Mononuclear cell (primary cell): ENCODE results near the gene VAMP3. TPM values are rescaled to one million over a fixed set of nuclear protein-coding genes. Genes with fewer than 3 reads are reported as not detected.
"Not testable (repeated sequence)": the region's sequence is repeated elsewhere in the genome, so short reads cannot be mapped to it uniquely, and the experiment has no call there.

Experiments
- H3K27me3 ChIP-seq: 2 replicates; pipeline ENCODE4 v1.6.0; 2011; ENCODE audit warnings: low read length, control low read depth; ENCODE audit not compliant: insufficient read depth
- H3K4me1 ChIP-seq: 2 replicates; pipeline ENCODE4 v1.5.1; 2011; ENCODE audit warnings: mild to moderate bottlenecking, low read length, control low read depth; ENCODE audit not compliant: insufficient read depth
- H3K4me3 ChIP-seq: 2 replicates; pipeline ENCODE4 v1.5.1; 2011; ENCODE audit warnings: mild to moderate bottlenecking, low read length, moderate library complexity
- H3K9me3 ChIP-seq: 2 replicates; pipeline ENCODE4 v1.5.1; 2011; ENCODE audit warnings: low read depth, mild to moderate bottlenecking, control low read depth, low read length
- total RNA-seq: library from RNA; depleted of rRNA; stranded (reverse); fragments of >200 nt; gene quantifications from one replicate; pipeline ENCODE4 v1.2.3, GENCODE V29; 2012

VAMP3 gene
- total RNA-seq, 1 donor, result 105 TPM

DNA sequence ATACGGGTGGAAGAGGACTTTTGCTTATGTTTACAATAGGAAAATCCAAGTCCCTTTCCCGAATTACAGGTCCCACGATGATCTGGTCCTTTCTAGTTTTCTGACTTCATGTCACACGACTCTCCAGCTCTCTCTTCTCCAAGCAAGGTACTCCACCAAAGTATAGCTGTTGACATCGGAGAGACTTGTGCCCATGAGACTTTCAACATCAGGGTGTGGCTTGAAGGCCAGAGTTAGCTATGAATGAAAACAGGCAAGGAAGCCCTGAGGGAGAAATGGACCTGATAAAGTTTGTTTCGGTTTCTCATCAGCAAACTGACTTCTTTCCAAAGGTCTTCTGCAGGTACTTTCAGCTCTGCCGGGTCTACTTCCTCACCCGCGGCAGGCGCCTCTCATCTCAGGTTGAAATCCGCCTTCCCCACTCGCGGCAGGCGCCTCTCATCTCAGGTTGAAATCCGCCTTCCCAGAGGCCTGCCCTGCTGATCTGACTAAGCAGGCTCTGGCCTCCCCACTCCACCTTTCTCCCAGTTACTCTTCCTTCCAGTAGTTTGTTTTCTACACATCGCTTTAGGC, 10.9 kb downstream of the VAMP3 start:
- no peaks in the 10 kb centered on the region for H3K27me3 ChIP-seq
- H3K9me3 ChIP-seq, result no peaks in the 10 kb centered on the region
- H3K4me3 ChIP-seq, result no peak overlapping the region
- H3K4me1 ChIP-seq, result peaks cover 43% of the 10 kb centered on the region

GRCh38 chr1:7783178-7783711, 12.1 kb downstream of the VAMP3 start:
- Histone ChIP-seq H3K4me3 (peak overlapping the region; percentile 35), H3K9me3 (no peaks in the 10 kb centered on the region), H3K4me1 (peaks cover 43% of the 10 kb centered on the region), H3K27me3 (no peaks in the 10 kb centered on the region)

DNA sequence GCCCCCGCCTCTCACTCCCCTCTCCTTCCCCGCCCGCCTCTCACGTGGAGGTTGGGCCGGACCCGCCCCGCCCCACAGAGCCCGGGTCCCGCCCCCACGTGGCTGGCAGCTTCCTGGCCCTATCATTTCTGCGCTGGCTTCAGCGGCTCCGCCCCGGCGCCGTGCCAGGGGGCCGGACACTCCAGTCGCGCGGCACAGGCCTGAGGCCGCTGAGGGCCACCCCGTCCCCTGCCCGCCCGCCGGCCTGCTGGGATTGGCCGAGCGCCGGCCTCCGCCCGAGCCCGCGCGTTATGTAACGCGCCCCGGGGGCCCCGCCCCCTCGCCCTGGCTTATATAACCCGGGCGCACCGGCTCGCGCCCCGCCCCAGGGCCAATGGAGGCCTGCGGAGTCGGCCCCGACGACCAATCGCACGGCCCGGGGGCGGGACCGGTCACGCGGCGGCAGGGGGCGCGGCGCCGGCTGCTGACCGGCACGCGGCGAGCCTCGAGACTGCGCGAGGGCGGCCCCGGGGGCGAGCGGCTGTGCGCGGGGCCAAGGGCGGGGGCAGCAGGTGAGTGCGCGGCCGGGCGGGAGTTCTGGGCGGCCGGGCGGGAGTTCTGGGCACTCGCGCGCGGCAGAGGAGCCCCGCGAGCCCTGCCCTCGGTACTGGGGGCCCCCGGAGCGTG, 12.9 kb downstream of the VAMP3 start, which contains the start of gene PER3:
PER3 (plus strand) TSS at position 466 of the 666 bp plus-strand sequence. CDS start 587 bp downstream, outside the sequence.
- peak within 1 kb of the TSS; percentile 39 for H3K4me3 ChIP-seq
- peaks cover 43% of the 10 kb centered on the region for H3K4me1 ChIP-seq
- no peaks in the 10 kb centered on the region for H3K27me3 ChIP-seq
- no peaks in the 10 kb centered on the region for H3K9me3 ChIP-seq

- H3K4me1 ChIP-seq, result peaks cover 43% of the 10 kb centered on the region
- H3K9me3 ChIP-seq, result no peaks in the 10 kb centered on the region
- H3K4me3 ChIP-seq, result no peak overlapping the region
- no peaks in the 10 kb centered on the region for H3K27me3 ChIP-seq
Measured at GRCh38 chr1:7784492-7785071, 13.5 kb downstream of the VAMP3 start.

GRCh38 chr1:7785108-7785507, 14.0 kb downstream of the VAMP3 start:
- Histone ChIP-seq H3K4me1 (peaks cover 43% of the 10 kb centered on the region), H3K4me3 (no peak overlapping the region), H3K9me3 (peaks cover under 1% of the 10 kb centered on the region), H3K27me3 (no peaks in the 10 kb centered on the region)

GRCh38 chr1:7786795-7787194, 15.7 kb downstream of the VAMP3 start:
- H3K9me3 ChIP-seq, result peaks cover 14% of the 10 kb centered on the region
- no peak overlapping the region for H3K4me3 ChIP-seq
- no peaks in the 10 kb centered on the region for H3K27me3 ChIP-seq
- H3K4me1 ChIP-seq, result peaks cover 26% of the 10 kb centered on the region

- H3K4me1 ChIP-seq, result peaks cover 5% of the 10 kb centered on the region
- peaks cover 14% of the 10 kb centered on the region for H3K9me3 ChIP-seq
- no peaks in the 10 kb centered on the region for H3K27me3 ChIP-seq
- no peak overlapping the region for H3K4me3 ChIP-seq
Measured at GRCh38 chr1:7789828-7790227, 18.7 kb downstream of the VAMP3 start.

DNA sequence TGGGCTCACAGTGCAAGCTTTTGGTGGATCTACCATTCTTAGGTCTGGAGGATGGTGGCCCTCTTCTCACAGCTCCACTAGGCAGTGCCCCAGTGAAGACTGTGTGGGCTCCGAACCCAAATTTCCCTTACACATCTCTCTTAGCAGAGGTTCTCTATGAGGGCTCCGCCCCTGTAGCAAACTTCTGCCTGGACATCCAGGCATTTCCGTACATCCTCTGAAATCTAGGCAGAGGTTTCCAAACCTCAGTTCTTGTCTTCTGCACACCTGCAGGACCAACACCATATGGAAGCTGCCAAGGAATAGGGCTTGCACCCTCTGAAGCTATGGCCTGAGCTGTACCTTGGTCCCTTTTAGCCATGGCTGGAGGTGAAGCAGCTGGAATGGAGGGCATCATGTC, 19.9 kb downstream of the VAMP3 start:
- H3K9me3 ChIP-seq, result peaks cover 14% of the 10 kb centered on the region
- not testable (repeated sequence) for H3K27me3 ChIP-seq, H3K4me1 ChIP-seq, H3K4me3 ChIP-seq

DNA sequence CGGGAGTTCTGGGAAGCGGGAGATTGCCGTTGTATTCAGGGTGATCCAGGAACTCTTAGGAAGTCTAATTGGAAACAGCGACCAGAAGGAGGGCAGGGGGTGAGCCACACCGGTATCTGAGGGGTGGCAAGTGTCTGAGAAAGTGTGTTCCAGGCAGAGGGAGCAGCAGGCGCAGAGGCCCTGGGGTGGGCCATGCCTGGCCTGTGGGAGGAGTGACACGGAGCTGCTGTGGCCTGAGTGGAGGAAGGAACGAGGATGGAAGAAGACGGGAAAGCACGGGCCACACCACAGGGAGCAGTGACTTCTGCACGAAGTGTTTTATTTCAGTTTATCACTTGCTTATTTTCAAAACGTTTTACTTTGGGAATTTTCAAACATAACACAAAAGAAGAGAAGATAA, 24.3 kb downstream of the VAMP3 start:
- Histone ChIP-seq H3K4me1 (no peaks in the 10 kb centered on the region), H3K27me3 (no peaks in the 10 kb centered on the region), H3K9me3 (peaks cover 11% of the 10 kb centered on the region), H3K4me3 (no peak overlapping the region)

DNA sequence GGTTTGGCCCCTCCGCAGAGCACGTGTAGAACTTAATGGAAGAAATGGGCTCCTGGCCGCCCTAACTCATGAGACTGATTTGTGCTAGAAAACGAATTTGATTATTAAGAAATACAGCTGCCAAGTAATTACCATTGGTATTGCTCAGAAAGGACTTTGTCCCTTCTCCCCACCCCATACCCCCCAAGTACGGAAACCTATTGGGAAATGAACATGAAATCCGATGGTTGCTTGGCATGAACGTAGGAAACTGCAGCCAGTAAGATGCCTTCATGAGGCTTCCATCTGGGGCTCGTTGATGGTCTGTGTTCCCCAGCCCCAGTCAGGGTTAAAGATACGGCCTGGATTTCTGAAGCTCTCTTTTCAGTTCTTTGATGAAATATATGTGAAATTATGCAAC, 34.4 kb downstream of the VAMP3 start:
- H3K4me3 ChIP-seq, result no peak overlapping the region
- H3K4me1 ChIP-seq, result no peaks in the 10 kb centered on the region
- no peaks in the 10 kb centered on the region for H3K27me3 ChIP-seq
- H3K9me3 ChIP-seq, result no peaks in the 10 kb centered on the region

DNA sequence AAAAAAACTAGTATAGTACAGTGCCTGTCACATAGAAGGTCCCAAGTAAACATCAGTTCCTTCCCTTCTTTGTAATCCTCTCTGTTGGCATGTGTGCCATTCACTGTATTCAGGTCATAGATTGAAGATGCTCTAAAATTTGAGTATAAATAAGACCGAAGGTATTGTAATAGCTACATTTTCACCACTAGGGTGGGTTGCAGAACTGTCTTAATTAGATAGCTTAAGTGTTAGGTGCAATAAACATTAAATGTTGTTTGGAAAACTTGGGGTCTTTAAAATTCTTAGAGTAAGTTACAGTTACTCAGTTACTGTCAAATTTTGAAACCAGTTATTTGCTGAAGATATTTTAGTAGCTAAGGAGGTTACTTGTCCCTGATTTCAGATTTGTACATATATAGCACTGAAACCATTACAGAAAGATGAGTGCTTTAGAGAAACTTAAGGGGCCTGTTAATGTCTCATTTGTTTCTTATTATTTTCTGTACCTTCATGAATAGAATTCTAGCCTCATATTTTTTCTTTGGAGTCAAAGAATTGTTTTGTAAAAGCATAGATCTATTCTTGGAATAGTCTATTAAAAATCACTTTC, 37.3 kb downstream of the VAMP3 start:
- Histone ChIP-seq H3K9me3 (peaks cover 4% of the 10 kb centered on the region), H3K4me3 (no peak overlapping the region), H3K27me3 (no peaks in the 10 kb centered on the region), H3K4me1 (no peaks in the 10 kb centered on the region)

- Histone ChIP-seq H3K4me1 (no peaks in the 10 kb centered on the region), H3K27me3 (no peaks in the 10 kb centered on the region), H3K9me3 (peaks cover 16% of the 10 kb centered on the region), H3K4me3 (no peak overlapping the region)
Measured at GRCh38 chr1:7809742-7810141, 38.6 kb downstream of the VAMP3 start.

DNA sequence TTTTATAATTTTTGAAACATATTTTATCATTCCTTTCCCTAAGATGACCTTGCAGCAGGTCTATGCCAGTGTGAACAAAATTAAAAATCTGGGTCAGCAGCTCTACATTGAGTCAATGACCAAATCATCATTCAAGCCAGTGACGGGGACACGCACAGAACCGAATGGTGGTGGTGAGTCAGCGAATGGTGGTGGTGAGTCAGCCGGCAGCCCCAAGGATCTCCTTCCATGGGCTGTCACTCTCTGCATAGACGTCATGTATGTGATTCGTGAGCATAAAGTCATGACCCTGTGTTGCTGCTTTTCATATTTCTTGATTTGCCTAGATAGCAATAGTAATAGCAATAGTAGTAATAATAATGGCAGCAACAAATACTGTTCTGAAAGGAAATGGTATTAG, 39.3 kb downstream of the VAMP3 start:
- no peaks in the 10 kb centered on the region for H3K4me1 ChIP-seq

DNA sequence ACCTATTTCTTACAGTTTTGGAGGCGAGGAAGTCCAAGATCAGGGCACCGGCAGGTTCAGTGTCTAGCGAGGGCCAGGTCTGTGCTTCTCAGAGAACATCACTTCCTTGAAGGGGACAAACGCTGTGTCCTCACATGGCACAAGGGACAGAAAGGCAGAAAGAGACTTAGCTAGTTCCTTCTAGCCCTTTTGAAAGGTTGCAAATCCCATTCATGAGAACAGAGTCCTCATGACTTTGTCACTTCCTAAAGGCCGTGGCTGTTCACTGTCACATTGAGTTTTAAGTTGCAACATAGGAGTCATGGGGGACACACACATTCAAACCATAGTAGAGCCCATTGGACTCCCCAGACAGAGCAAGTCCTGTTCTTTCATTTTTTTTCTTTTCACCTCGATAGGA, 40.4 kb downstream of the VAMP3 start:
- Histone ChIP-seq H3K4me1 (no peaks in the 10 kb centered on the region), H3K4me3 (no peak overlapping the region), H3K27me3 (no peaks in the 10 kb centered on the region), H3K9me3 (peaks cover 16% of the 10 kb centered on the region)

More for the DNA sequence above, 39.3 kb downstream of the VAMP3 start:
- Histone ChIP-seq H3K9me3 (peaks cover 16% of the 10 kb centered on the region), H3K27me3 (no peaks in the 10 kb centered on the region), H3K4me3 (no peak overlapping the region)

DNA sequence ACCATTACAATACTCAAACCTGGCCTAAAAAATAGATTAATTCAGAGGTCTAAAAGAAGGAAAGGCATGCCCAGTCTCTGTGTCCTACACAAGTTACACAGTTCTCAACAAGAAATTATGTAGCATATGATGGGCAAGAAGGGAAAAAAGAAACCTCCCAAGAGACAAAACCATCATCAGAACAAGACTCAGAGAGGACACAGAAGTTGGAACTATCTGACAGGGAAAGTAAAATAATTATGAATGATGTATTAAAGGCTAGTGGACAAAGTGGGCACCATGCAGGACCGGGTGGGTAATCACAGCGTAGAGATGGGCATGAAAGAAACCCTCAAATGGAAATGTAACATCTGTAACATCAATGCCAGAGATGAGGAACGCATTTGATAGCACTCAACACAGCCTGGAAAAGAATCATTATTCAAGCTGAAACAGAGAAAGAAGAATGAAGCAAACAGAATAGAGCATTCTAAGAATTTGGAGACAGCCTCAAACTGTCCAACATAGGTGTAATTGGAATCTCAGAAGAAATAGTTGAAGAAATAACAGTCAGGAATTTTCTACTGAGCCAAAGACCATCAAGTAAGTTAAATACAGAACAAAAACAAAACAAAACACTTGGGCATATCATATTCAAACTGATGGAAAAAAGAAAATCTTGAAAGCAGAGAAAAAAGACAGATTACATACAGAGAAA, 42.7 kb downstream of the VAMP3 start:
- Histone ChIP-seq H3K9me3 (peaks cover 16% of the 10 kb centered on the region), H3K4me3 (no peak overlapping the region), H3K4me1 (no peaks in the 10 kb centered on the region), H3K27me3 (no peaks in the 10 kb centered on the region)
